ENCODE data around the gene BNC1. TPM values are rescaled to one million over a fixed set of nuclear protein-coding genes. Genes with fewer than 3 reads are reported as not detected.

BNC1 gene
- total RNA-seq, 1 donor from 2014 or later, result not detected

- H3K27me3 ChIP-seq, result no peaks in the 10 kb centered on the region
- no peaks in the 10 kb centered on the region for H3K4me1 ChIP-seq
- intact Hi-C loops (cut with DNase I), result no loop called here
- H3K36me3 ChIP-seq, result no peaks in the 10 kb centered on the region
- TF ChIP-seq CTCF (IDR thresholded peaks at IDR 0.05), result no peak
- H3K4me3 ChIP-seq, result no peak overlapping the region
- DNase-seq (ENCODE audit: low spot score in 2 of 2), result no peak
- H3K9me3 ChIP-seq, result no peaks in the 10 kb centered on the region
- H3K27ac ChIP-seq, result no peak overlapping the region
These were observed 27.6 kb upstream of the BNC1 start for GRCh38 chr15:83312071-83312470.

GRCh38 chr15:83310521-83311456 lies 26.3 kb upstream of the BNC1 start:
- Histone ChIP-seq H3K4me3 (no peak overlapping the region), H3K4me1 (no peaks in the 10 kb centered on the region), H3K27ac (no peak overlapping the region), H3K36me3 (no peaks in the 10 kb centered on the region), H3K9me3 (no peaks in the 10 kb centered on the region), H3K27me3 (no peaks in the 10 kb centered on the region)
- intact Hi-C loops (cut with DNase I), result no loop called here
- no peak for DNase-seq (ENCODE audit: low spot score in 2 of 2)
- no peak for TF ChIP-seq CTCF (IDR thresholded peaks at IDR 0.05)

- Histone ChIP-seq H3K27me3 (no peaks in the 10 kb centered on the region), H3K4me3 (no peak overlapping the region), H3K4me1 (no peaks in the 10 kb centered on the region), H3K36me3 (no peaks in the 10 kb centered on the region), H3K9me3 (no peaks in the 10 kb centered on the region), H3K27ac (no peak overlapping the region)
- DNase-seq (ENCODE audit: low spot score in 2 of 2), result no peak
- no peak for TF ChIP-seq CTCF (IDR thresholded peaks at IDR 0.05)
- intact Hi-C loops (cut with DNase I), result no loop called here
These were observed 24.2 kb upstream of the BNC1 start for GRCh38 chr15:83308671-83309070.

GRCh38 chr15:83306561-83306960 lies 22.1 kb upstream of the BNC1 start:
- Histone ChIP-seq H3K4me3 (no peak overlapping the region), H3K9me3 (no peaks in the 10 kb centered on the region), H3K27ac (no peak overlapping the region), H3K27me3 (no peaks in the 10 kb centered on the region), H3K4me1 (no peaks in the 10 kb centered on the region), H3K36me3 (no peaks in the 10 kb centered on the region)
- no peak for TF ChIP-seq CTCF (IDR thresholded peaks at IDR 0.05)
- intact Hi-C loops (cut with DNase I), result no loop called here
- DNase-seq (ENCODE audit: low spot score in 2 of 2), result no peak

DNA sequence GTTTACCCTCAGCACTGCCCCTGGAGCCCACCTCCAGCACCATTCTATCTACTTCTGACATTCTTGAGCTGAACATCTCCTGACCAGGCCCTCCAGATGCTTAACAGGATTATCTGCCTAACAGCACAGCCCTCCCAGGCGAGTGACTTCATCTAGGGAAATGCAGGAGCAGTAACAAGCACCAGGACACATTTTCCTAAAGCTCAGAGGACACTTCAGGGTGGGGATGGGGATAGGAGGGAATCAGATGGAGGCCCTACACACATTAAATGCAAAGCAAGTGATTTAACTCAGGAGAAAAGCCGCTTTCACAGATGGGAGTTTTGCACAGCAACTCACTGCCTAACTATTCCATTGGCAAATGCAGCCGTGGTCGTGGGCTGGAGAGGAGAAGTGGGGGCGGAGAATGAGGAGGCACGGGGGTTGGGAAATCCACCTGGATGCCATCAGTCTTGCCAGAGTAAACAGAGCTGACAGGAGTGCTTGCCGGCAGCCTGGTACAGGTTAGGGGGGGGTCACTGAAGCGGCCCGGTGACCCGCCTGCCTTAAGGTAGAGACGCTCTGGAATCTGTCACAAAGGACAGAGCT lies 21.3 kb upstream of the BNC1 start:
- Histone ChIP-seq H3K4me1 (no peaks in the 10 kb centered on the region), H3K36me3 (no peaks in the 10 kb centered on the region), H3K27ac (no peak overlapping the region), H3K4me3 (no peak overlapping the region), H3K27me3 (no peaks in the 10 kb centered on the region), H3K9me3 (no peaks in the 10 kb centered on the region)
- intact Hi-C loops (cut with DNase I), result no loop called here
- DNase-seq (ENCODE audit: low spot score in 2 of 2), result no peak
- no peak for TF ChIP-seq CTCF (IDR thresholded peaks at IDR 0.05)

All from ascending aorta (tissue), 2 donors.